Activated CD4-positive, CD25-positive, alpha-beta regulatory T cell treated with anti-CD3 and anti-CD28 coated beads, Interleukin-2, amount 50 U/mL, for 16 hours (primary cell): ENCODE data around the gene FCGR3A.

Source experiments
- DNase-seq: peaks from one replicate; pipeline ENCODE4 v3.0.0-alpha.2; 2020; ENCODE audit warnings: low read depth, low spot score

The FCGR3A gene

GRCh38 chr1:161502641-161503393, 46.8 kb downstream of the FCGR3A start:
- DNase-seq = no peak

- DNase-seq = no peak
Measured at GRCh38 chr1:161502181-161502580, 47.4 kb downstream of the FCGR3A start.

- no peak for DNase-seq
Measured at GRCh38 chr1:161501234-161501633, 48.4 kb downstream of the FCGR3A start.

- DNase-seq = no peak
Measured at GRCh38 chr1:161499099-161500039, 50.2 kb downstream of the FCGR3A start.

GRCh38 chr1:161498646-161499045, 51.0 kb downstream of the FCGR3A start:
- DNase-seq = no peak

- DNase-seq = no peak
Measured at GRCh38 chr1:161497961-161498360, 51.7 kb downstream of the FCGR3A start.

- no peak for DNase-seq
Measured at GRCh38 chr1:161495490-161495889, 54.1 kb downstream of the FCGR3A start.

- no peak for DNase-seq
Measured at GRCh38 chr1:161494091-161494735, 55.4 kb downstream of the FCGR3A start.

- DNase-seq = no peak
Measured at GRCh38 chr1:161492827-161493226, 56.8 kb downstream of the FCGR3A start.
